ENCODE measurements around the gene CEP112. TPM values are rescaled to one million over a fixed set of nuclear protein-coding genes. Genes with fewer than 3 reads are reported as not detected.
A peak's percentile ranks its signal among the peaks of the same experiment; 100 is the strongest.

Gene CEP112
- polyA plus RNA-seq, 2 donors: 1.6 to 3.1 TPM

- Histone ChIP-seq H3K4me3 (ENCODE audit: low read depth in 1 of 2, low read length in 2 of 2) (no peak overlapping the region), H3K27ac (ENCODE audit: low read depth in 2 of 2, low read length in 1 of 2) (no peak overlapping the region), H3K27me3 (ENCODE audit: control insufficient read depth in 1 of 2, insufficient read depth in 2 of 2, low read length in 2 of 2) (no peaks in the 10 kb centered on the region), H3K9me3 (ENCODE audit: control insufficient read depth in 2 of 2, insufficient read depth in 1 of 2, low read depth in 1 of 2, low read length in 1 of 2) (no peaks in the 10 kb centered on the region), H3K4me1 (ENCODE audit: control insufficient read depth in 2 of 2, insufficient read depth in 2 of 2, low read length in 1 of 2) (no peaks in the 10 kb centered on the region), H3K36me3 (ENCODE audit: control insufficient read depth in 2 of 2, insufficient read depth in 2 of 2, low read length in 1 of 2) (no peaks in the 10 kb centered on the region)
- 86 to 89% methylated on average over 9 of the region's 9 CpGs for WGBS, 2 donors
Observed at GRCh38 chr17:66211047-66211810, 19.3 kb upstream of the CEP112 start.

GRCh38 chr17:66210208-66210574, 18.3 kb upstream of the CEP112 start:
- Histone ChIP-seq H3K4me3 (ENCODE audit: low read depth in 1 of 2, low read length in 2 of 2) (no peak overlapping the region), H3K27me3 (ENCODE audit: control insufficient read depth in 1 of 2, insufficient read depth in 2 of 2, low read length in 2 of 2) (no peaks in the 10 kb centered on the region), H3K4me1 (ENCODE audit: control insufficient read depth in 2 of 2, insufficient read depth in 2 of 2, low read length in 1 of 2) (no peaks in the 10 kb centered on the region), H3K27ac (ENCODE audit: low read depth in 2 of 2, low read length in 1 of 2) (no peak overlapping the region), H3K9me3 (ENCODE audit: control insufficient read depth in 2 of 2, insufficient read depth in 1 of 2, low read depth in 1 of 2, low read length in 1 of 2) (no peaks in the 10 kb centered on the region), H3K36me3 (ENCODE audit: control insufficient read depth in 2 of 2, insufficient read depth in 2 of 2, low read length in 1 of 2) (no peaks in the 10 kb centered on the region)
- WGBS, 2 donors: 89 to 94% methylated on average over 2 of the region's 2 CpGs

GRCh38 chr17:66207936-66208335, 16.0 kb upstream of the CEP112 start:
- Histone ChIP-seq H3K9me3 (ENCODE audit: control insufficient read depth in 2 of 2, insufficient read depth in 1 of 2, low read depth in 1 of 2, low read length in 1 of 2) (peaks cover 0 to 3% of the 10 kb centered on the region in 2 donors), H3K4me3 (ENCODE audit: low read depth in 1 of 2, low read length in 2 of 2) (no peak overlapping the region), H3K36me3 (ENCODE audit: control insufficient read depth in 2 of 2, insufficient read depth in 2 of 2, low read length in 1 of 2) (no peaks in the 10 kb centered on the region), H3K27ac (ENCODE audit: low read depth in 2 of 2, low read length in 1 of 2) (no peak overlapping the region), H3K27me3 (ENCODE audit: control insufficient read depth in 1 of 2, insufficient read depth in 2 of 2, low read length in 2 of 2) (no peaks in the 10 kb centered on the region), H3K4me1 (ENCODE audit: control insufficient read depth in 2 of 2, insufficient read depth in 2 of 2, low read length in 1 of 2) (no peaks in the 10 kb centered on the region)

- Histone ChIP-seq H3K27me3 (ENCODE audit: control insufficient read depth in 1 of 2, insufficient read depth in 2 of 2, low read length in 2 of 2) (no peaks in the 10 kb centered on the region), H3K36me3 (ENCODE audit: control insufficient read depth in 2 of 2, insufficient read depth in 2 of 2, low read length in 1 of 2) (no peaks in the 10 kb centered on the region), H3K9me3 (ENCODE audit: control insufficient read depth in 2 of 2, insufficient read depth in 1 of 2, low read depth in 1 of 2, low read length in 1 of 2) (peaks cover 0 to 3% of the 10 kb centered on the region in 2 donors), H3K4me3 (ENCODE audit: low read depth in 1 of 2, low read length in 2 of 2) (no peak overlapping the region), H3K4me1 (ENCODE audit: control insufficient read depth in 2 of 2, insufficient read depth in 2 of 2, low read length in 1 of 2) (peaks cover 0 to 2% of the 10 kb centered on the region in 2 donors), H3K27ac (ENCODE audit: low read depth in 2 of 2, low read length in 1 of 2) (no peak overlapping the region)
- 84 to 86% methylated on average over 8 of the region's 8 CpGs for WGBS, 2 donors
Observed at GRCh38 chr17:66203274-66204015, 11.5 kb upstream of the CEP112 start.

GRCh38 chr17:66200685-66201092, 8.8 kb upstream of the CEP112 start:
- H3K36me3 ChIP-seq (ENCODE audit: control insufficient read depth in 2 of 2, insufficient read depth in 2 of 2, low read length in 1 of 2): no peaks in the 10 kb centered on the region
- 2 to 5% methylated on average over 3 of the region's 3 CpGs for WGBS, 2 donors
- H3K4me1 ChIP-seq (ENCODE audit: control insufficient read depth in 2 of 2, insufficient read depth in 2 of 2, low read length in 1 of 2): peaks cover 0 to 2% of the 10 kb centered on the region in 2 donors
- H3K27me3 ChIP-seq (ENCODE audit: control insufficient read depth in 1 of 2, insufficient read depth in 2 of 2, low read length in 2 of 2): no peaks in the 10 kb centered on the region
- no peak overlapping the region for H3K27ac ChIP-seq (ENCODE audit: low read depth in 2 of 2, low read length in 1 of 2)
- peaks cover 0 to 3% of the 10 kb centered on the region in 2 donors for H3K9me3 ChIP-seq (ENCODE audit: control insufficient read depth in 2 of 2, insufficient read depth in 1 of 2, low read depth in 1 of 2, low read length in 1 of 2)
- H3K4me3 ChIP-seq (ENCODE audit: low read depth in 1 of 2, low read length in 2 of 2): no peak overlapping the region

GRCh38 chr17:66198242-66198641, 6.3 kb upstream of the CEP112 start:
- Histone ChIP-seq H3K27me3 (ENCODE audit: control insufficient read depth in 1 of 2, insufficient read depth in 2 of 2, low read length in 2 of 2) (no peaks in the 10 kb centered on the region), H3K4me3 (ENCODE audit: low read depth in 1 of 2, low read length in 2 of 2) (no peak overlapping the region), H3K4me1 (ENCODE audit: control insufficient read depth in 2 of 2, insufficient read depth in 2 of 2, low read length in 1 of 2) (peaks cover 0 to 2% of the 10 kb centered on the region in 2 donors), H3K9me3 (ENCODE audit: control insufficient read depth in 2 of 2, insufficient read depth in 1 of 2, low read depth in 1 of 2, low read length in 1 of 2) (no peaks in the 10 kb centered on the region), H3K36me3 (ENCODE audit: control insufficient read depth in 2 of 2, insufficient read depth in 2 of 2, low read length in 1 of 2) (no peaks in the 10 kb centered on the region), H3K27ac (ENCODE audit: low read depth in 2 of 2, low read length in 1 of 2) (no peak overlapping the region)
- 95 to 96% methylated on average over 8 of the region's 8 CpGs for WGBS, 2 donors

- Histone ChIP-seq H3K27ac (ENCODE audit: low read depth in 2 of 2, low read length in 1 of 2) (peak overlapping the region; percentile 23 to 42), H3K27me3 (ENCODE audit: control insufficient read depth in 1 of 2, insufficient read depth in 2 of 2, low read length in 2 of 2) (no peaks in the 10 kb centered on the region), H3K9me3 (ENCODE audit: control insufficient read depth in 2 of 2, insufficient read depth in 1 of 2, low read depth in 1 of 2, low read length in 1 of 2) (no peaks in the 10 kb centered on the region), H3K36me3 (ENCODE audit: control insufficient read depth in 2 of 2, insufficient read depth in 2 of 2, low read length in 1 of 2) (no peaks in the 10 kb centered on the region), H3K4me1 (ENCODE audit: control insufficient read depth in 2 of 2, insufficient read depth in 2 of 2, low read length in 1 of 2) (peaks cover 0 to 4% of the 10 kb centered on the region in 2 donors), H3K4me3 (ENCODE audit: low read depth in 1 of 2, low read length in 2 of 2) (peak overlapping the region; percentile 74 to 82)
- WGBS, 2 donors: 3% methylated on average over 10 of the region's 10 CpGs
Observed at GRCh38 chr17:66192378-66192687, 400 bp upstream of the CEP112 start.

GRCh38 chr17:66190738-66191592, 968 bp downstream of the CEP112 start:
- Histone ChIP-seq H3K27me3 (ENCODE audit: control insufficient read depth in 1 of 2, insufficient read depth in 2 of 2, low read length in 2 of 2) (no peaks in the 10 kb centered on the region), H3K4me1 (ENCODE audit: control insufficient read depth in 2 of 2, insufficient read depth in 2 of 2, low read length in 1 of 2) (peaks cover 0 to 4% of the 10 kb centered on the region in 2 donors), H3K4me3 (ENCODE audit: low read depth in 1 of 2, low read length in 2 of 2) (peak overlapping the region; percentile 74 to 82), H3K9me3 (ENCODE audit: control insufficient read depth in 2 of 2, insufficient read depth in 1 of 2, low read depth in 1 of 2, low read length in 1 of 2) (no peaks in the 10 kb centered on the region), H3K27ac (ENCODE audit: low read depth in 2 of 2, low read length in 1 of 2) (peak overlapping the region; percentile 23 to 77), H3K36me3 (ENCODE audit: control insufficient read depth in 2 of 2, insufficient read depth in 2 of 2, low read length in 1 of 2) (no peaks in the 10 kb centered on the region)
- 20 to 22% methylated on average over 16 of the region's 16 CpGs for WGBS, 2 donors

- Histone ChIP-seq H3K9me3 (ENCODE audit: control insufficient read depth in 2 of 2, insufficient read depth in 1 of 2, low read depth in 1 of 2, low read length in 1 of 2) (no peaks in the 10 kb centered on the region), H3K4me3 (ENCODE audit: low read depth in 1 of 2, low read length in 2 of 2) (no peak overlapping the region), H3K36me3 (ENCODE audit: control insufficient read depth in 2 of 2, insufficient read depth in 2 of 2, low read length in 1 of 2) (no peaks in the 10 kb centered on the region), H3K4me1 (ENCODE audit: control insufficient read depth in 2 of 2, insufficient read depth in 2 of 2, low read length in 1 of 2) (peaks cover 0 to 4% of the 10 kb centered on the region in 2 donors), H3K27ac (ENCODE audit: low read depth in 2 of 2, low read length in 1 of 2) (no peak overlapping the region), H3K27me3 (ENCODE audit: control insufficient read depth in 1 of 2, insufficient read depth in 2 of 2, low read length in 2 of 2) (no peaks in the 10 kb centered on the region)
- WGBS, 2 donors: 92 to 93% methylated on average over 2 of the region's 2 CpGs
Observed at GRCh38 chr17:66187718-66188117, 4.2 kb downstream of the CEP112 start.
